HG02870 (cell line): ENCODE data around the gene RUNX1.

ENCODE experiments used
- ATAC-seq: cut with Tn5 transposase; IDR thresholded peaks from one replicate; pipeline ENCODE4 v1.9.1; 2021; ENCODE audit warnings: mild to moderate bottlenecking, moderate library complexity; ENCODE audit not compliant: unreplicated experiment

RUNX1 gene

DNA sequence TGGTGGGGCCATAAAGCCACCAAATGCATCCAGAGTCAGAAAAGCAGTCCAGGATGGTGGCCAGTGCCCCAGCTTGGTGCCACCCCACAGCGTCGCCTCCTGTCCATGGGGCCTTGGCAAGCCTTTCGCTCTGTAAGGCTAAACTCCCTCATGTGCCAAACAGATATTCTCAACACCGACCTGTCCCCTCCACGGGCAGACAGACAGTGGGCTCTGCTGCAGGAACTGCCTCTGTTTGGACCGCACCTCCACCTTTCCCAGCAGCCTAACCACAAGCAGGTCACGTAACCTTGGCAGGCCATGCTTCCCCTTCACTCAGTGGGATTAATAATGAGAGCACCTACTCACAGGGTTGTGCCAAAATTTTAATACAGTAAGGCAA is 11.7 kb downstream of the RUNX1 start:
- no peak for ATAC-seq

GRCh38 chr21:35036465-35037383 is 12.4 kb downstream of the RUNX1 start:
- no peak for ATAC-seq

DNA sequence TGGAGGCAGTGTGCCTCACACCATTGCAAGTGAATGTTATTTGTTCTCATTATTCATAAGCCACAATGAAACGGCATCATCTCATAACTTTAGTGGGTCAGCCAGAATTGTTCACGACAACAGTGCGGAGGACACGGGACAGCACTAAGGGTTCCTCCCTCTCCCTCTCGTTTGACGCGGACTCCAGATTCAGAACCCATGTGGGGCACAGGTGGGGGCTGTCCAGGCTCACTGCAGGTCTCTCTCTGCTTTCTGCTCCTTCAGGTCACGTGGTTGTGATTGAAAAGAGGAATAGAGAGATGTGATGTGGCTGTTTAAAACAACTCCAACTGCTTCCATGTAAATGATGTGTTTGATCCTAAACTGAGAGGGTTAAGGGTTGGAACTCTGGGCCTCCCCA is 13.5 kb downstream of the RUNX1 start:
- ATAC-seq = no peak

GRCh38 chr21:35035116-35035515 is 14.0 kb downstream of the RUNX1 start:
- ATAC-seq = no peak

- ATAC-seq = no peak
Measured at GRCh38 chr21:35034203-35034926, 14.7 kb downstream of the RUNX1 start.

DNA sequence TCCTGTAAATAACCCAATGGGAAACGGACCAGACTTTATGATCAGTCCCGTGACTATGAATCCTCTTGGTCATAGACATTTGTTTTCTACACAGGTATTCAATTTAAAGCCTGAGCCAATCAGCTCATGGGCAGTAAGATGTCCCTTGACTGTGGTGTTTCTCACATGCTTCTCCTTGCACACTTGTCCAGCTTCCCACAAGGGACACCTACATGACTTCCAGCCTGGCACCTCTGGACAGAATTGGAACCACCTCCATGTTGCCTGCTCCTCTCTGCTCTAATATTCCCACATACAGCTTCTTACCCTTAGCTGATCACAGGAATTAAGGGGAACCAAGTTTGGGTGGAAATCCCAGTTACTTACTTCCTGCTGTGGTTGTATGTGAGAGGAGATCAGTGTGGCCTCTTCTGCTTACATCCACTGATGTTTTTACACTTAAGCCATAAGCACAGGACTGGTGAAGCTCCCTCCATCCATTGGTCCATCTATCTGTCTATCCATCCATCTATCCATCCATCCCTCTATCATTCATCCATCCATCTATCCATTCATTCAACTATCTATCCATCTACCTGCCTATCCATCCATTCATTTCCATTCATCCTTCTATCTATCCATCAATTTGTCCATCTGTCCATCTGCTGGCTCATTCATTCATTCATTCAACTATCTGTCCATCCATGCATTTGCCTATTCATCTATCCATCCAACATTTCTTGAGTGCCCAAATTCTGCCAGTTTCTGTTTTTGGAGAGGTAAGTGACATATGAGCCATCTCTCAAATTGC is 16.4 kb downstream of the RUNX1 start:
- no peak for ATAC-seq

GRCh38 chr21:35028451-35028978 is 20.6 kb downstream of the RUNX1 start:
- ATAC-seq = no peak

GRCh38 chr21:35027563-35028450 is 21.3 kb downstream of the RUNX1 start:
- ATAC-seq = no peak

GRCh38 chr21:35026617-35027562 is 22.2 kb downstream of the RUNX1 start:
- no peak for ATAC-seq

DNA sequence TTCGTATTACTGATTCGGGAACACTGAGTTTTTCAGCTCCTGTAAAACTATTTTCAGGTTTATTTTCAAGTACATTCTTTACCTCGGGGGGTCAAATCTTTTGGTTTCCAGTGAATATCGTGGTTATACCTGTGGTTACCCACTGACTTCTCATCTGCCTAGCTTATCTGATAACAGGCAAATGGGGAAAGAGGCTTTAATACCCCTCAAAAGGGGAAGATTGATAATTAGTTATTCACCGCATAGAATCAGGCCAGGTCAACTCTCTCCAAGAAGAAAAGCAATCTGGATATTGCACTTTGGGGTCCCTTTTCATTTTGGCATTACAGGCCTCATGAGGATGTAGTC is 23.0 kb downstream of the RUNX1 start:
- no peak for ATAC-seq

DNA sequence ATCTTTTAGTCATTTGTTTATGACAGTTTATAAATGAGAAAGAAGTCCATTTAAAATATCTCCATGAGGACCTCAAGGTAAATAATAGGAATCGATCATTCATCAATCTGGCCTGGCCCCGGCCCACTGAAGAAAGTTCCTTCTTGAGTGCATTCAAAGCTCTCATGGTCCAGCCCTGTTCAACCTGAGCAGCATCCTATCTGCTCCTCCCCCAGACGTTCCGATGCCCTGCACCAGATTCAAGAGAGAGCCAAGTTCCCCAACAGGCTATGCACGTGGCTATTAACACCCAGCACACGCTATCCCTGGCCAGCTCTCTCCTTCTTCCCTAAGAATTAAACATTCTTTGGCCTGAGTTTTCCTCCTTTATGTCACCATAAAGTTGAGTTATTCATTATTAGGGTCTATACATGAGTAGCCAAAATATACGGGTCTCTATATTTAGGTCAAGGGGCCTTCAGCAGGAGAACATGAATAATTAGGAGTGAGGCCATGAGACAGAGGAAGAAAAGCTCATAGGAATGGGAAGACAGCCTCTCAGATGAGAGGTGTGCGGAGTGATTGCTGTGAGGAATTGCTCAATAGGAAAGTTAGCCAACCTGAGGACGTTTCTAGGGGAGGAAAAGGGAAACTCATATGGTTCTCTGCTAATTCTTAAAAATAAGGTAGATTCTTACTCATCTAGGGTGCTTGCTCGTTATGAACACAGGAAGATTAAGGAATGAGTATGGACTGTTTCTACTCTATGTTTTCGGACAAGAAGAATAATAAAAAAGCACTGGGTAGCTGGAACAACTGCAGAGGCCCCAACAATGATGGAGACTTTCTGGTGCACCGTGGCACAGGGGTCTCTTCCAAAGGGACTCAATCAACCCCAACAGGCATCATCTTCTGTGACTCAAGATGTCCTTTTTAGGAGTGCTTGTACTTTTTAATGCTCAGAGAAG is 23.6 kb downstream of the RUNX1 start:
- no peak for ATAC-seq

- ATAC-seq = no peak
Measured at GRCh38 chr21:35024513-35024912, 24.6 kb downstream of the RUNX1 start.

- ATAC-seq = no peak
Measured at GRCh38 chr21:35024071-35024420, 25.1 kb downstream of the RUNX1 start.

DNA sequence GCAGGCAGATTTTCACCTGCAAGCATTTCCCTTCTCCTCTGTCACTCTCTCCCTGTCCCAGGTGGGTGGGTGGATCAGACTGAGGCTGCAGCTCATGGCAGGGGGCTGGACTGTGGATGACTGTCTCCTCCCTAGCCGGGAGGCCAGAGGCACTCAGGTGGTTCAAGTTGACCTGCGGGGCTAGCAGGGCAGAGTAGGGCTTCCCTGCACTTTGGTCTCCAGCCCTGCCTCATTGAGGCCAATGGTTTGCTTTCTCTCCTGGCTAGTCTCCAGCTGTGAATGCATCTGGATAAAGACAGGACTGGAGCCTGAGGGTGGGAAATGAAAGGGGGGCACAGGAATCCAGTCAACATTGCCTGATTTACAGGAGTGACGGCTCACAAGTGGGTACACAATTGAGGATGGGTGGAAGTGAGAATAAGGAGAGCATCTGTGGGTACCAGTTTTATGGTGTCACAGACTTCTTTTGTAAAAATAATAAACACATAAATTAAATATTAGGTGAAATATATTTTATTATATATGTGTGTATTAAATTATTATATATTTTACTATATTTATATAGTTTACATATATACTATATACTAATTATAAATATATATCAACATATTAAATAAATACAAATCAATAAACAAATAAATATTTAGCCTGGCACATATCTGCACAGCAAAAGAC is 25.6 kb downstream of the RUNX1 start:
- ATAC-seq = no peak

- ATAC-seq = no peak
Measured at GRCh38 chr21:35021546-35021945, 27.6 kb downstream of the RUNX1 start.

- no peak for ATAC-seq
Measured at GRCh38 chr21:35020902-35021301, 28.2 kb downstream of the RUNX1 start.

- no peak for ATAC-seq
Measured at GRCh38 chr21:35020436-35020835, 28.7 kb downstream of the RUNX1 start.

DNA sequence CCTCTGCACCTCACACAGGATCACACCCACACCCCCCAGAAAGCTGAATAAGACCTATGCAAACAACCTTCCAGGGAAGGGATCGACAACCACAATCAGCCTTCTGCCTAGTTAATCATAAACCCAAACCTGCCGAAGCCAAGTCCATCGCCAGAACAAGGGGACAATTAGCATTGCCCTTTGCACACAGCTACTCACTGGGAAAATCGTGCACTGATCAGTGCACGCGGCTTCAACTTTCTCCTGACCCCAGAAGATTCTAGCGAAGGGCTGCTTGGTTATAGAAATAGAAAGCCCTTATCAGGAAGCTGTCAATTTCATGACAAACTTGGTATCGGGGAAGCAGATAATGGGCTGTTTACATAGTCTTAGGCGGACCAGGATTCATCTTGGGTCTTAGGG is 29.5 kb downstream of the RUNX1 start:
- ATAC-seq = no peak
